Neural cell (in vitro differentiated cells): ENCODE measurements around the gene TEAD4. TPM values are rescaled to one million over a fixed set of nuclear protein-coding genes. Genes with fewer than 3 reads are reported as not detected.

Source experiments
- H2AFZ ChIP-seq: fragments of 200-600, 300-800 bp; sonication (generic), shearing (Covaris generic); 2 replicates; pipeline ENCODE4 v1.6.0; 2014; ENCODE audit warnings: low read depth, mild to moderate bottlenecking, antibody characterized with exemption, low read length, moderate library complexity
- H3F3A ChIP-seq: fragments of 200-600 bp; shearing (Covaris generic); 2 replicates; pipeline ENCODE4 v1.6.1; 2016; ENCODE audit warnings: mild to moderate bottlenecking, moderate library complexity, mixed read lengths, antibody characterized with exemption, low read length; ENCODE audit not compliant: insufficient read depth, poor library complexity, severe bottlenecking
- H3K27ac ChIP-seq: fragments of 200-600, 300-800 bp; sonication (generic), shearing (Covaris generic); 2 replicates; pipeline ENCODE4 v1.5.1; 2014; ENCODE audit warnings: mild to moderate bottlenecking, low read length, moderate library complexity
- H3K27me3 ChIP-seq: fragments of 300-800, 200-600 bp; sonication (generic), shearing (Covaris generic); 2 replicates; pipeline ENCODE4 v1.6.0; 2014; ENCODE audit warnings: mild to moderate bottlenecking, low read depth, low read length, moderate library complexity; ENCODE audit not compliant: insufficient read depth
- H3K36me3 ChIP-seq: fragments of 300-800, 200-600 bp; sonication (generic), shearing (Covaris generic); 2 replicates; pipeline ENCODE4 v1.5.1; 2014; ENCODE audit warnings: mild to moderate bottlenecking, antibody characterized with exemption, low read length, moderate library complexity; ENCODE audit not compliant: insufficient read depth
- H3K4me2 ChIP-seq: fragments of 300-800, 200-600 bp; sonication (generic), shearing (Covaris generic); 2 replicates; pipeline ENCODE4 v1.6.0; 2014; ENCODE audit warnings: mild to moderate bottlenecking, low read length
- H3K4me3 ChIP-seq: fragments of 300-800, 200-600 bp; sonication (generic), shearing (Covaris generic); 2 replicates; pipeline ENCODE4 v1.5.1; 2014; ENCODE audit warnings: mild to moderate bottlenecking, low read length, moderate library complexity
- H3K79me2 ChIP-seq: fragments of 200-600 bp; shearing (Covaris generic); replicated peaks from 2 replicates; pipeline ENCODE4 v1.6.0; 2014; ENCODE audit warnings: mild to moderate bottlenecking, low read length, moderate library complexity; ENCODE audit not compliant: insufficient read depth
- H3K9ac ChIP-seq: fragments of 300-800, 200-600 bp; sonication (generic), shearing (Covaris generic); 2 replicates; pipeline ENCODE4 v1.6.1; 2016; ENCODE audit warnings: mild to moderate bottlenecking, low read length, mixed read lengths
- H3K9me2 ChIP-seq: fragments of 200-600 bp; shearing (Covaris generic); 2 replicates; pipeline ENCODE4 v1.6.1; 2016; ENCODE audit warnings: mild to moderate bottlenecking, low read length, mixed read lengths; ENCODE audit not compliant: insufficient read depth
- H3K9me3 ChIP-seq: fragments of 200-600, 300-800 bp; sonication (generic), shearing (Covaris generic); 2 replicates; pipeline ENCODE4 v1.6.1; 2016; ENCODE audit warnings: mild to moderate bottlenecking, mixed run types, low read length, moderate library complexity, mixed read lengths
- H4K20me1 ChIP-seq: fragments of 200-600 bp; shearing (Covaris generic); 2 replicates; pipeline ENCODE4 v1.6.1; 2016; ENCODE audit warnings: mild to moderate bottlenecking, mixed run types; ENCODE audit not compliant: insufficient read depth
- EP300 ChIP-seq: fragments of 450-650 bp; conservative IDR thresholded peaks from 2 replicates; pipeline ENCODE4 v1.6.1; 2014; ENCODE audit warnings: antibody characterized with exemption, mild to moderate bottlenecking, moderate library complexity; ENCODE audit not compliant: poor library complexity, severe bottlenecking
- EZH2 ChIP-seq: fragments of 200-600, 300-800 bp; shearing (Covaris generic), sonication (generic); IDR thresholded peaks from 2 replicates; pipeline ENCODE4 v1.6.1; 2014; ENCODE audit warnings: antibody characterized with exemption, low read length, borderline replicate concordance, mild to moderate bottlenecking; ENCODE audit not compliant: insufficient read depth, poor library complexity, severe bottlenecking
- MXI1 ChIP-seq: fragments of 450-650 bp; conservative IDR thresholded peaks from 2 replicates; pipeline ENCODE4 v1.6.1; 2014; ENCODE audit warnings: antibody characterized with exemption, mild to moderate bottlenecking; ENCODE audit not compliant: poor library complexity, severe bottlenecking
- POLR2AphosphoS5 ChIP-seq: IDR thresholded peaks from 2 replicates; pipeline ENCODE4 v1.6.1; 2012
- RAD21 ChIP-seq: fragments of 450-650 bp; conservative IDR thresholded peaks from 2 replicates; pipeline ENCODE4 v1.6.1; 2014; ENCODE audit warnings: antibody characterized with exemption, mild to moderate bottlenecking, moderate library complexity
- SMC3 ChIP-seq: fragments of 450-650 bp; conservative IDR thresholded peaks from 2 replicates; pipeline ENCODE4 v1.6.1; 2014; ENCODE audit warnings: antibody characterized with exemption, mild to moderate bottlenecking, moderate library complexity; ENCODE audit not compliant: poor library complexity
- TAF1 ChIP-seq: IDR thresholded peaks from 2 replicates; pipeline ENCODE4 v1.6.1; 2012; ENCODE audit warnings: low read depth
- polyA plus RNA-seq: library from polyadenylated mRNA; depleted of rRNA; stranded (reverse); fragments of >200 nt; gene quantifications from 2 replicates; pipeline ENCODE4 v1.2.3, GENCODE V29; 2014
- TF ChIP-seq, protein P1 (sequence below): fragments of 450-650 bp; IDR thresholded peaks from 2 replicates; pipeline ENCODE4 v1.5.1; 2014; ENCODE audit warnings: antibody characterized with exemption, mild to moderate bottlenecking, moderate library complexity; ENCODE audit not compliant: poor library complexity, severe bottlenecking
- TF ChIP-seq, protein P2 (sequence below): IDR thresholded peaks from 2 replicates; pipeline ENCODE4 v1.6.1; 2012; ENCODE audit warnings: borderline replicate concordance

The TEAD4 gene
- polyA plus RNA-seq, 1 donor from 2014 or later: 1.6 TPM

DNA sequence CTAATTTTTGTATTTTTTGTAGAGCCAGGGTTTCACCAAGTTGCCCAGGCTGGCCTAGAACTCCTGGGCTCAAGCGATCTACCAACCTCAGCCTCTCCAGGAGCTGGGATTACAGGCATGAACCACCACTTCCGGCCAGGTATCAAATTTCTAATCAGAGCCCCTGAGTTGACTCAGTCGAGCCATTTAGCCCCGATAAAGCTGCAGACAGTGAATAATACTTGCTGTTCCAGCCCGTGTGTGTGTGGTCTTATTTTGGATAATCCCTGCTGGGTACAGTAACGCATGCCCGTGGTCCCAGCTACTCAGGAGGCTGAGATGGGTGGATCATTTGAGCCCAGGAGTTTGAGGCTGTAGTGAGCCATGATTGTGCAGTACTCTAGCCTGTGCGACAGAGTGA, 57.0 kb downstream of the TEAD4 start:
- no peak overlapping the region for H3K27ac ChIP-seq
- H2AFZ ChIP-seq: no peak overlapping the region
- no peaks in the 10 kb centered on the region for H3K79me2 ChIP-seq
- TF ChIP-seq, protein P1, sequence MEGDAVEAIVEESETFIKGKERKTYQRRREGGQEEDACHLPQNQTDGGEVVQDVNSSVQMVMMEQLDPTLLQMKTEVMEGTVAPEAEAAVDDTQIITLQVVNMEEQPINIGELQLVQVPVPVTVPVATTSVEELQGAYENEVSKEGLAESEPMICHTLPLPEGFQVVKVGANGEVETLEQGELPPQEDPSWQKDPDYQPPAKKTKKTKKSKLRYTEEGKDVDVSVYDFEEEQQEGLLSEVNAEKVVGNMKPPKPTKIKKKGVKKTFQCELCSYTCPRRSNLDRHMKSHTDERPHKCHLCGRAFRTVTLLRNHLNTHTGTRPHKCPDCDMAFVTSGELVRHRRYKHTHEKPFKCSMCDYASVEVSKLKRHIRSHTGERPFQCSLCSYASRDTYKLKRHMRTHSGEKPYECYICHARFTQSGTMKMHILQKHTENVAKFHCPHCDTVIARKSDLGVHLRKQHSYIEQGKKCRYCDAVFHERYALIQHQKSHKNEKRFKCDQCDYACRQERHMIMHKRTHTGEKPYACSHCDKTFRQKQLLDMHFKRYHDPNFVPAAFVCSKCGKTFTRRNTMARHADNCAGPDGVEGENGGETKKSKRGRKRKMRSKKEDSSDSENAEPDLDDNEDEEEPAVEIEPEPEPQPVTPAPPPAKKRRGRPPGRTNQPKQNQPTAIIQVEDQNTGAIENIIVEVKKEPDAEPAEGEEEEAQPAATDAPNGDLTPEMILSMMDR: no peak
- TF ChIP-seq EZH2 (no peak), RAD21 (no peak), SMC3 (no peak), MXI1 (no peak), TAF1 (no peak), EP300 (no peak), POLR2AphosphoS5 (no peak)
- TF ChIP-seq, protein P2, sequence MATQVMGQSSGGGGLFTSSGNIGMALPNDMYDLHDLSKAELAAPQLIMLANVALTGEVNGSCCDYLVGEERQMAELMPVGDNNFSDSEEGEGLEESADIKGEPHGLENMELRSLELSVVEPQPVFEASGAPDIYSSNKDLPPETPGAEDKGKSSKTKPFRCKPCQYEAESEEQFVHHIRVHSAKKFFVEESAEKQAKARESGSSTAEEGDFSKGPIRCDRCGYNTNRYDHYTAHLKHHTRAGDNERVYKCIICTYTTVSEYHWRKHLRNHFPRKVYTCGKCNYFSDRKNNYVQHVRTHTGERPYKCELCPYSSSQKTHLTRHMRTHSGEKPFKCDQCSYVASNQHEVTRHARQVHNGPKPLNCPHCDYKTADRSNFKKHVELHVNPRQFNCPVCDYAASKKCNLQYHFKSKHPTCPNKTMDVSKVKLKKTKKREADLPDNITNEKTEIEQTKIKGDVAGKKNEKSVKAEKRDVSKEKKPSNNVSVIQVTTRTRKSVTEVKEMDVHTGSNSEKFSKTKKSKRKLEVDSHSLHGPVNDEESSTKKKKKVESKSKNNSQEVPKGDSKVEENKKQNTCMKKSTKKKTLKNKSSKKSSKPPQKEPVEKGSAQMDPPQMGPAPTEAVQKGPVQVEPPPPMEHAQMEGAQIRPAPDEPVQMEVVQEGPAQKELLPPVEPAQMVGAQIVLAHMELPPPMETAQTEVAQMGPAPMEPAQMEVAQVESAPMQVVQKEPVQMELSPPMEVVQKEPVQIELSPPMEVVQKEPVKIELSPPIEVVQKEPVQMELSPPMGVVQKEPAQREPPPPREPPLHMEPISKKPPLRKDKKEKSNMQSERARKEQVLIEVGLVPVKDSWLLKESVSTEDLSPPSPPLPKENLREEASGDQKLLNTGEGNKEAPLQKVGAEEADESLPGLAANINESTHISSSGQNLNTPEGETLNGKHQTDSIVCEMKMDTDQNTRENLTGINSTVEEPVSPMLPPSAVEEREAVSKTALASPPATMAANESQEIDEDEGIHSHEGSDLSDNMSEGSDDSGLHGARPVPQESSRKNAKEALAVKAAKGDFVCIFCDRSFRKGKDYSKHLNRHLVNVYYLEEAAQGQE: no peak
- no peaks in the 10 kb centered on the region for H3F3A ChIP-seq
- no peaks in the 10 kb centered on the region for H3K36me3 ChIP-seq
- no peaks in the 10 kb centered on the region for H3K27me3 ChIP-seq
- no peak overlapping the region for H3K4me2 ChIP-seq
- no peaks in the 10 kb centered on the region for H3K9me3 ChIP-seq
- no peak overlapping the region for H3K4me3 ChIP-seq
- H3K9ac ChIP-seq: no peak overlapping the region
- H3K9me2 ChIP-seq: no peaks in the 10 kb centered on the region
- H4K20me1 ChIP-seq: no peaks in the 10 kb centered on the region

DNA sequence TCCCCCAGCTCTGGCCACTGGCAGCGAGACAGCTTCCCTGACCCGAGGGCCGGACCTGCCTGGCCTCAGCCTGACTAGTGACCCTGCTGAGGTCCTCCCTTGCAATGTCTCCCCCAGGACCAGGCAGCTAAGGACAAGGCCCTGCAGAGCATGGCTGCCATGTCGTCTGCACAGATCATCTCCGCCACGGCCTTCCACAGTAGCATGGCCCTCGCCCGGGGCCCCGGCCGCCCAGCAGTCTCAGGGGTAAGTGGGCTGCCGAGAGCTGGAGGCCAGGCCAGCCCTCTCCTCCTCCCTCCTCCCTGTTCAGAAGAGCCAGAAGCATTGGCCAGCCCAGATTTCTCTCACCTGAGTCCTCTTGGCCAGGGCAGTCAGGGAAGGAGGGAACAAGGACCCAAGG, 58.1 kb downstream of the TEAD4 start:
- no peak for TF ChIP-seq MXI1
- TF ChIP-seq, protein P1: no peak
- no peak for TF ChIP-seq TAF1
- no peak for TF ChIP-seq RAD21
- TF ChIP-seq SMC3: no peak
- no peak for TF ChIP-seq POLR2AphosphoS5
- no peak for TF ChIP-seq EP300
- no peaks in the 10 kb centered on the region for H4K20me1 ChIP-seq
- H3K9me3 ChIP-seq: no peaks in the 10 kb centered on the region
- H3K79me2 ChIP-seq: no peaks in the 10 kb centered on the region
- no peaks in the 10 kb centered on the region for H3K9me2 ChIP-seq
- no peak overlapping the region for H3K4me2 ChIP-seq
- H3K4me3 ChIP-seq: no peak overlapping the region
- no peaks in the 10 kb centered on the region for H3F3A ChIP-seq
- H3K27ac ChIP-seq: no peak overlapping the region
- H3K9ac ChIP-seq: no peak overlapping the region
- no peak overlapping the region for H2AFZ ChIP-seq
- H3K27me3 ChIP-seq: no peaks in the 10 kb centered on the region
- H3K36me3 ChIP-seq: no peaks in the 10 kb centered on the region
